Measurements from ENCODE around the gene C6orf47. TPM values are rescaled to one million over a fixed set of nuclear protein-coding genes. Genes with fewer than 3 reads are reported as not detected.

C6orf47 gene
- total and polyA plus RNA-seq, 2 donors (not counting 3 experiments of a cell fraction or from before 2014, with no cell fraction given) = 5.8 to 12.8 TPM

- Histone ChIP-seq H3K9me1 (replicated peaks; ENCODE audit: control insufficient read depth, extremely low read depth, insufficient read depth, low read length) (no peaks in the 10 kb centered on the region), H3K36me3 (ENCODE audit: control insufficient read depth in 2 of 2, extremely low read depth in 1 of 2, insufficient read depth in 2 of 2, low read length in 2 of 2) (peaks cover 36 to 48% of the 10 kb centered on the region in 2 experiments), H3K4me3 (replicated peaks in 1 of 3; ENCODE audit: insufficient read depth in 1 of 3, low read depth in 1 of 3, low read length in 3 of 3) (no peak overlapping the region), H3K9me3 (replicated peaks; ENCODE audit: control insufficient read depth, insufficient read depth, low read length) (no peaks in the 10 kb centered on the region), H3K79me2 (ENCODE audit: control insufficient read depth, insufficient read depth, low read length) (peaks cover 66% of the 10 kb centered on the region), H3K27ac (ENCODE audit: insufficient read depth, low read depth, low read length) (no peak overlapping the region), H3K27me3 (ENCODE audit: control insufficient read depth in 2 of 2, insufficient read depth in 2 of 2, low read length in 2 of 2) (no peaks in the 10 kb centered on the region), H2AFZ (ENCODE audit: low read depth, low read length) (no peak overlapping the region), H3K4me2 (ENCODE audit: insufficient read depth, low read length) (no peak overlapping the region), H3K4me1 (ENCODE audit: control insufficient read depth, extremely low read depth, insufficient read depth, low read length) (peaks cover 13% of the 10 kb centered on the region), H3K9ac (replicated peaks; ENCODE audit: extremely low read depth, insufficient read depth, low read length) (no peak overlapping the region), H4K20me1 (replicated peaks; ENCODE audit: control insufficient read depth, extremely low read depth, insufficient read depth, low read length) (no peaks in the 10 kb centered on the region)
- intact Hi-C loops (cut with micrococcal nuclease) = loop anchor here (5.0 kb wide), 1 partner anchor 132 kb away; no protein-coding TSS in a partner anchor
- ChIA-PET CTCF (no interaction called here), POLR2A (no interaction called here)
- TF ChIP-seq FOS (IDR thresholded peaks at IDR 0.05; ENCODE audit: borderline replicate concordance, insufficient read depth, low read length) = no peak
- TF ChIP-seq EZH2 (IDR thresholded peaks at IDR 0.05; ENCODE audit: borderline replicate concordance, low read depth, low read length, severe bottlenecking) = no peak
- TF ChIP-seq POLR2AphosphoS5 (IDR thresholded peaks at IDR 0.05; ENCODE audit: insufficient read depth, low read depth, low read length) = no peak
- TF ChIP-seq GATA2 (IDR thresholded peaks at IDR 0.05; ENCODE audit: insufficient read depth, insufficient read length, low read depth, low read length) = no peak
- no peak for TF ChIP-seq JUN (IDR thresholded peaks at IDR 0.05; ENCODE audit: borderline replicate concordance, insufficient read depth, insufficient read length, low read depth)
- TF ChIP-seq POLR2A (IDR thresholded peaks at IDR 0.05; ENCODE audit: low read depth, low read length) = no peak
- TF ChIP-seq CTCF (IDR thresholded peaks at IDR 0.05; ENCODE audit: extremely low read depth in 1 of 2, insufficient read depth in 1 of 2, low read depth in 1 of 2, low read length in 2 of 2) = no peak
- TF ChIP-seq MYC (IDR thresholded peaks at IDR 0.05; ENCODE audit: low read depth, low read length) = no peak
- TF ChIP-seq MAX (IDR thresholded peaks at IDR 0.05; ENCODE audit: insufficient read depth, insufficient read length) = no peak
- BruUV-seq (replicated peaks) = no TSS peak
- DNase-seq (ENCODE audit: low read depth, low spot score) = no peak
- dilution Hi-C loops (cut with MboI; ENCODE audit: extremely low pct_ligation_motif_present, low sequenced_read_pairs) = no loop called here
- no peak for FAIRE-seq
Observed at GRCh38 chr6:31624070-31624469, 36.5 kb downstream of the C6orf47 start.

All from endothelial cell of umbilical vein (primary cell).